GM10248 (cell line): ENCODE results near the gene PRKAG3.
"Not testable (repeated sequence)": the region's sequence is repeated elsewhere in the genome, so short reads cannot be mapped to it uniquely, and the experiment has no call there.

Source experiments
- CTCF ChIA-PET: fragments of 300-600 bp; sonication (Branson Sonifier 250); formaldehyde crosslinking; extraction: SDS; loops from one replicate; lab custom pipeline; 2021; ENCODE audit warnings: antibody characterized with exemption; lab: Yijun Ruan, JAX
- POLR2A ChIA-PET: fragments of 350-650 bp; sonication (Branson Sonifier 250); formaldehyde crosslinking; extraction: SDS; loops from one replicate; lab custom pipeline; 2020; ENCODE audit warnings: antibody characterized with exemption; lab: Yijun Ruan, JAX
- DNase-seq: peaks from one replicate; pipeline ENCODE4 v3.0.0; 2012; ENCODE audit errors: extremely low spot score
- TF ChIP-seq, protein P1 (sequence below): IDR thresholded peaks from 2 replicates; pipeline ENCODE4 v1.5.1; 2012; ENCODE audit warnings: mild to moderate bottlenecking, low read depth; ENCODE audit errors: extremely low read depth, missing control alignments, control extremely low read depth

PRKAG3 gene

GRCh38 chr2:218777276-218777990 is 54.2 kb downstream of the PRKAG3 start:
- TF ChIP-seq, protein P1, sequence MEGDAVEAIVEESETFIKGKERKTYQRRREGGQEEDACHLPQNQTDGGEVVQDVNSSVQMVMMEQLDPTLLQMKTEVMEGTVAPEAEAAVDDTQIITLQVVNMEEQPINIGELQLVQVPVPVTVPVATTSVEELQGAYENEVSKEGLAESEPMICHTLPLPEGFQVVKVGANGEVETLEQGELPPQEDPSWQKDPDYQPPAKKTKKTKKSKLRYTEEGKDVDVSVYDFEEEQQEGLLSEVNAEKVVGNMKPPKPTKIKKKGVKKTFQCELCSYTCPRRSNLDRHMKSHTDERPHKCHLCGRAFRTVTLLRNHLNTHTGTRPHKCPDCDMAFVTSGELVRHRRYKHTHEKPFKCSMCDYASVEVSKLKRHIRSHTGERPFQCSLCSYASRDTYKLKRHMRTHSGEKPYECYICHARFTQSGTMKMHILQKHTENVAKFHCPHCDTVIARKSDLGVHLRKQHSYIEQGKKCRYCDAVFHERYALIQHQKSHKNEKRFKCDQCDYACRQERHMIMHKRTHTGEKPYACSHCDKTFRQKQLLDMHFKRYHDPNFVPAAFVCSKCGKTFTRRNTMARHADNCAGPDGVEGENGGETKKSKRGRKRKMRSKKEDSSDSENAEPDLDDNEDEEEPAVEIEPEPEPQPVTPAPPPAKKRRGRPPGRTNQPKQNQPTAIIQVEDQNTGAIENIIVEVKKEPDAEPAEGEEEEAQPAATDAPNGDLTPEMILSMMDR: no peak
- POLR2A ChIA-PET: no interaction called here
- no peak for DNase-seq
- CTCF ChIA-PET: interaction anchor here (0.8 to 1.6 kb wide), 3 partner anchors 12 to 25 kb away, joined by 3 to 5 read pairs (median 3); no protein-coding TSS in a partner anchor

- CTCF ChIA-PET: interaction anchor here (1.3 kb wide), 1 partner anchor 11 kb away, joined by 6 read pairs; no protein-coding TSS in a partner anchor
- TF ChIP-seq, protein P1: no peak
- DNase-seq: no peak
- POLR2A ChIA-PET: no interaction called here
Observed at GRCh38 chr2:218776488-218776887, 55.1 kb downstream of the PRKAG3 start.

- DNase-seq: no peak
- CTCF ChIA-PET: no interaction called here
- POLR2A ChIA-PET: no interaction called here
- TF ChIP-seq, protein P1: no peak
Observed at GRCh38 chr2:218773881-218774280, 57.7 kb downstream of the PRKAG3 start.

GRCh38 chr2:218772759-218773158 is 58.8 kb downstream of the PRKAG3 start:
- POLR2A ChIA-PET, DNase-seq: not testable (repeated sequence)
- CTCF ChIA-PET: interaction anchor here (1.1 to 1.4 kb wide), 3 partner anchors 21 to 85 kb away, joined by 3 read pairs; no protein-coding TSS in a partner anchor
